ENCODE results near the gene PHF19. TPM values are rescaled to one million over a fixed set of nuclear protein-coding genes. Genes with fewer than 3 reads are reported as not detected.

The PHF19 gene
- total and polyA plus RNA-seq, 2 experiments from 2014 or later, result 16.8 to 31.0 TPM

DNA sequence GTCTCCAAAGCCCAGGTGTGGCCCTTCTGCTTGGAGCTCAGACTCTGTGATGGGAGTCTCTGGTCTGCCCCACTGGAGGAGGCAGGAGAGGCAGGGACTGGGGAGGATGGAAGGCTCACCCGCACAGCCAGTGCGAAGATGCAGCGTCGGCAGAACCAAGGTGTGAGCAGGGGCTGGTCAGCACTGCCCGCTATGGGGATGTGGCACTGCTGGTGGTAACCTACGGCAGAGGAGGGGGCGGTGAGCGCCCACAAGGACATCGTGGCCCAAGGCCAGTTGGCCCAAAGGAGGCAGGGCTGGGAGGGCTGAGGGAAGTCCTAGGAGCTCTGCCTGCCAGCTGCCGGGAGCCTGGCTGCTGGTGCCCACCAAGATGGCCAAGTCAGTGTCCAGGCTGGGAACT, 7.3 kb downstream of the PHF19 start (continued):
- TF ChIP-seq, protein P1, sequence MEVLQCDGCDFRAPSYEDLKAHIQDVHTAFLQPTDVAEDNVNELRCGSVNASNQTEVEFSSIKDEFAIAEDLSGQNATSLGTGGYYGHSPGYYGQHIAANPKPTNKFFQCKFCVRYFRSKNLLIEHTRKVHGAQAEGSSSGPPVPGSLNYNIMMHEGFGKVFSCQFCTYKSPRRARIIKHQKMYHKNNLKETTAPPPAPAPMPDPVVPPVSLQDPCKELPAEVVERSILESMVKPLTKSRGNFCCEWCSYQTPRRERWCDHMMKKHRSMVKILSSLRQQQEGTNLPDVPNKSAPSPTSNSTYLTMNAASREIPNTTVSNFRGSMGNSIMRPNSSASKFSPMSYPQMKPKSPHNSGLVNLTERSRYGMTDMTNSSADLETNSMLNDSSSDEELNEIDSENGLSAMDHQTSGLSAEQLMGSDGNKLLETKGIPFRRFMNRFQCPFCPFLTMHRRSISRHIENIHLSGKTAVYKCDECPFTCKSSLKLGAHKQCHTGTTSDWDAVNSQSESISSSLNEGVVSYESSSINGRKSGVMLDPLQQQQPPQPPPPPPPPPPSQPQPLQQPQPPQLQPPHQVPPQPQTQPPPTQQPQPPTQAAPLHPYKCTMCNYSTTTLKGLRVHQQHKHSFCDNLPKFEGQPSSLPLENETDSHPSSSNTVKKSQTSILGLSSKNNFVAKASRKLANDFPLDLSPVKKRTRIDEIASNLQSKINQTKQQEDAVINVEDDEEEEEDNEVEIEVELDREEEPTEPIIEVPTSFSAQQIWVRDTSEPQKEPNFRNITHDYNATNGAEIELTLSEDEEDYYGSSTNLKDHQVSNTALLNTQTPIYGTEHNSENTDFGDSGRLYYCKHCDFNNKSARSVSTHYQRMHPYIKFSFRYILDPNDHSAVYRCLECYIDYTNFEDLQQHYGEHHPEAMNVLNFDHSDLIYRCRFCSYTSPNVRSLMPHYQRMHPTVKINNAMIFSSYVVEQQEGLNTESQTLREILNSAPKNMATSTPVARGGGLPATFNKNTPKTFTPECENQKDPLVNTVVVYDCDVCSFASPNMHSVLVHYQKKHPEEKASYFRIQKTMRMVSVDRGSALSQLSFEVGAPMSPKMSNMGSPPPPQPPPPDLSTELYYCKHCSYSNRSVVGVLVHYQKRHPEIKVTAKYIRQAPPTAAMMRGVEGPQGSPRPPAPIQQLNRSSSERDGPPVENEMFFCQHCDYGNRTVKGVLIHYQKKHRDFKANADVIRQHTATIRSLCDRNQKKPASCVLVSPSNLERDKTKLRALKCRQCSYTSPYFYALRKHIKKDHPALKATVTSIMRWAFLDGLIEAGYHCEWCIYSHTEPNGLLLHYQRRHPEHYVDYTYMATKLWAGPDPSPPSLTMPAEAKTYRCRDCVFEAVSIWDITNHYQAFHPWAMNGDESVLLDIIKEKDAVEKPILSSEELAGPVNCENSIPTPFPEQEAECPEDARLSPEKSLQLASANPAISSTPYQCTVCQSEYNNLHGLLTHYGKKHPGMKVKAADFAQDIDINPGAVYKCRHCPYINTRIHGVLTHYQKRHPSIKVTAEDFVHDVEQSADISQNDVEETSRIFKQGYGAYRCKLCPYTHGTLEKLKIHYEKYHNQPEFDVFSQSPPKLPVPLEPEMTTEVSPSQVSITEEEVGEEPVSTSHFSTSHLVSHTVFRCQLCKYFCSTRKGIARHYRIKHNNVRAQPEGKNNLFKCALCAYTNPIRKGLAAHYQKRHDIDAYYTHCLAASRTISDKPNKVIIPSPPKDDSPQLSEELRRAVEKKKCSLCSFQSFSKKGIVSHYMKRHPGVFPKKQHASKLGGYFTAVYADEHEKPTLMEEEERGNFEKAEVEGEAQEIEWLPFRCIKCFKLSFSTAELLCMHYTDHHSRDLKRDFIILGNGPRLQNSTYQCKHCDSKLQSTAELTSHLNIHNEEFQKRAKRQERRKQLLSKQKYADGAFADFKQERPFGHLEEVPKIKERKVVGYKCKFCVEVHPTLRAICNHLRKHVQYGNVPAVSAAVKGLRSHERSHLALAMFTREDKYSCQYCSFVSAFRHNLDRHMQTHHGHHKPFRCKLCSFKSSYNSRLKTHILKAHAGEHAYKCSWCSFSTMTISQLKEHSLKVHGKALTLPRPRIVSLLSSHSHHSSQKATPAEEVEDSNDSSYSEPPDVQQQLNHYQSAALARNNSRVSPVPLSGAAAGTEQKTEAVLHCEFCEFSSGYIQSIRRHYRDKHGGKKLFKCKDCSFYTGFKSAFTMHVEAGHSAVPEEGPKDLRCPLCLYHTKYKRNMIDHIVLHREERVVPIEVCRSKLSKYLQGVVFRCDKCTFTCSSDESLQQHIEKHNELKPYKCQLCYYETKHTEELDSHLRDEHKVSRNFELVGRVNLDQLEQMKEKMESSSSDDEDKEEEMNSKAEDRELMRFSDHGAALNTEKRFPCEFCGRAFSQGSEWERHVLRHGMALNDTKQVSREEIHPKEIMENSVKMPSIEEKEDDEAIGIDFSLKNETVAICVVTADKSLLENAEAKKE (CRISPR knock-in tag; IDR thresholded peaks at IDR 0.05), result no peak
- no peak for TF ChIP-seq EZH2phosphoT487 (IDR thresholded peaks at IDR 0.05; ENCODE audit: unreplicated experiment)
- no peak for TF ChIP-seq ZNF114 (CRISPR knock-in tag; IDR thresholded peaks at IDR 0.05)
- TF ChIP-seq, protein P2, sequence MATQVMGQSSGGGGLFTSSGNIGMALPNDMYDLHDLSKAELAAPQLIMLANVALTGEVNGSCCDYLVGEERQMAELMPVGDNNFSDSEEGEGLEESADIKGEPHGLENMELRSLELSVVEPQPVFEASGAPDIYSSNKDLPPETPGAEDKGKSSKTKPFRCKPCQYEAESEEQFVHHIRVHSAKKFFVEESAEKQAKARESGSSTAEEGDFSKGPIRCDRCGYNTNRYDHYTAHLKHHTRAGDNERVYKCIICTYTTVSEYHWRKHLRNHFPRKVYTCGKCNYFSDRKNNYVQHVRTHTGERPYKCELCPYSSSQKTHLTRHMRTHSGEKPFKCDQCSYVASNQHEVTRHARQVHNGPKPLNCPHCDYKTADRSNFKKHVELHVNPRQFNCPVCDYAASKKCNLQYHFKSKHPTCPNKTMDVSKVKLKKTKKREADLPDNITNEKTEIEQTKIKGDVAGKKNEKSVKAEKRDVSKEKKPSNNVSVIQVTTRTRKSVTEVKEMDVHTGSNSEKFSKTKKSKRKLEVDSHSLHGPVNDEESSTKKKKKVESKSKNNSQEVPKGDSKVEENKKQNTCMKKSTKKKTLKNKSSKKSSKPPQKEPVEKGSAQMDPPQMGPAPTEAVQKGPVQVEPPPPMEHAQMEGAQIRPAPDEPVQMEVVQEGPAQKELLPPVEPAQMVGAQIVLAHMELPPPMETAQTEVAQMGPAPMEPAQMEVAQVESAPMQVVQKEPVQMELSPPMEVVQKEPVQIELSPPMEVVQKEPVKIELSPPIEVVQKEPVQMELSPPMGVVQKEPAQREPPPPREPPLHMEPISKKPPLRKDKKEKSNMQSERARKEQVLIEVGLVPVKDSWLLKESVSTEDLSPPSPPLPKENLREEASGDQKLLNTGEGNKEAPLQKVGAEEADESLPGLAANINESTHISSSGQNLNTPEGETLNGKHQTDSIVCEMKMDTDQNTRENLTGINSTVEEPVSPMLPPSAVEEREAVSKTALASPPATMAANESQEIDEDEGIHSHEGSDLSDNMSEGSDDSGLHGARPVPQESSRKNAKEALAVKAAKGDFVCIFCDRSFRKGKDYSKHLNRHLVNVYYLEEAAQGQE (IDR thresholded peaks at IDR 0.05; ENCODE audit: unreplicated experiment), result no peak
- no peak for TF ChIP-seq POLR2AphosphoS5 (IDR thresholded peaks at IDR 0.05; ENCODE audit: low read depth)

DNA sequence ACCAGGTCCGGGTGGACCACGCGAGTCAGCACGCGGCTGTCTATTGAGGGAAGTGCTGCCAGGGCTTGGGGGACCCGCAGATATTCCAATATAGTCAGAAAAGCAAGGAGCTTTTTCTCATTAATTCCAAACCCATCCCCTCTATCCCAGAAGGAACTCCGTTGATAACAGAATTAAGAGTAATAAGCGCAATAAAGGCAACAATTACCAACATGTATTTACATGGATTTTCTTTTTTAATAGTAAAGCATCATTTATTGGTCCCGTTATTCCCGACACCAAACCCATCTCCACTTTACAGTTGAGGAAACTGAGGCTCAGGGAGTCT, 7.7 kb downstream of the PHF19 start:
- Mint-ChIP-seq H3K27ac (peak overlapping the region; percentile 92; the same call in 1 of the 2 replicates), H3K27me3 (ENCODE audit: insufficient read depth, low read depth, poor library complexity) (peaks cover 17% of the 10 kb centered on the region), H3K4me3 (peak overlapping the region; percentile 84), H3K9me3 (no peaks in the 10 kb centered on the region), H3K4me1 (peaks cover 32% of the 10 kb centered on the region), H3K36me3 (ENCODE audit: low read depth) (peaks cover 39% of the 10 kb centered on the region)
- no peak for ATAC-seq
- no peak for DNase-seq (ENCODE audit: low spot score)
- H3F3A ChIP-seq (replicated peaks; ENCODE audit: low read depth), result peaks cover 19% of the 10 kb centered on the region
- H3K9me2 ChIP-seq (ENCODE audit: insufficient read depth), result no peaks in the 10 kb centered on the region
- peak overlapping the region; percentile 26; the same call in 1 of the 2 replicates for H3K27ac ChIP-seq (ENCODE audit: low read depth)
- H3K36me3 ChIP-seq (ENCODE audit: insufficient read depth), result 0 out of 2 replicates have a peak, but pooled peaks cover 5% of the 10 kb centered on the region
- no peaks in the 10 kb centered on the region for H3K79me2 ChIP-seq (replicated peaks; ENCODE audit: insufficient read depth)
- H3K27me3 ChIP-seq (ENCODE audit: insufficient read depth), result no peaks in the 10 kb centered on the region
- peak overlapping the region; percentile 72 for H3K4me3 ChIP-seq
- peaks cover 19% of the 10 kb centered on the region for H3K4me1 ChIP-seq (ENCODE audit: insufficient read depth)
- peak overlapping the region; percentile 94 for H2AFZ ChIP-seq
- H4K20me1 ChIP-seq (replicated peaks; ENCODE audit: insufficient read depth), result no peaks in the 10 kb centered on the region
- H3K4me2 ChIP-seq, result peak overlapping the region; percentile 83
- TF ChIP-seq NANOG (IDR thresholded peaks at IDR 0.05; ENCODE audit: borderline replicate concordance) (no peak), JUNB (IDR thresholded peaks at IDR 0.05; ENCODE audit: unreplicated experiment) (no peak), CREB1 (CRISPR knock-in tag; IDR thresholded peaks at IDR 0.05; ENCODE audit: low read depth) (no peak), EZH2 (IDR thresholded peaks at IDR 0.05; ENCODE audit: low read depth, unreplicated experiment) (no peak), ZNF114 (CRISPR knock-in tag; IDR thresholded peaks at IDR 0.05) (no peak), EZH2phosphoT487 (IDR thresholded peaks at IDR 0.05; ENCODE audit: unreplicated experiment) (no peak), ZNF331 (CRISPR knock-in tag; IDR thresholded peaks at IDR 0.05; ENCODE audit: low read depth) (no peak), ETS1 (IDR thresholded peaks at IDR 0.05) (no peak)
- TF ChIP-seq, protein P3, sequence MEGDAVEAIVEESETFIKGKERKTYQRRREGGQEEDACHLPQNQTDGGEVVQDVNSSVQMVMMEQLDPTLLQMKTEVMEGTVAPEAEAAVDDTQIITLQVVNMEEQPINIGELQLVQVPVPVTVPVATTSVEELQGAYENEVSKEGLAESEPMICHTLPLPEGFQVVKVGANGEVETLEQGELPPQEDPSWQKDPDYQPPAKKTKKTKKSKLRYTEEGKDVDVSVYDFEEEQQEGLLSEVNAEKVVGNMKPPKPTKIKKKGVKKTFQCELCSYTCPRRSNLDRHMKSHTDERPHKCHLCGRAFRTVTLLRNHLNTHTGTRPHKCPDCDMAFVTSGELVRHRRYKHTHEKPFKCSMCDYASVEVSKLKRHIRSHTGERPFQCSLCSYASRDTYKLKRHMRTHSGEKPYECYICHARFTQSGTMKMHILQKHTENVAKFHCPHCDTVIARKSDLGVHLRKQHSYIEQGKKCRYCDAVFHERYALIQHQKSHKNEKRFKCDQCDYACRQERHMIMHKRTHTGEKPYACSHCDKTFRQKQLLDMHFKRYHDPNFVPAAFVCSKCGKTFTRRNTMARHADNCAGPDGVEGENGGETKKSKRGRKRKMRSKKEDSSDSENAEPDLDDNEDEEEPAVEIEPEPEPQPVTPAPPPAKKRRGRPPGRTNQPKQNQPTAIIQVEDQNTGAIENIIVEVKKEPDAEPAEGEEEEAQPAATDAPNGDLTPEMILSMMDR (conservative IDR thresholded peaks at IDR 0.05; ENCODE audit: low read depth in 2 of 2), result no peak

Measured in GM23338 (cell line).